CD4-positive, alpha-beta T cell treated with Interleukin-6 for 4 hours (primary cell): ENCODE results near the gene CSTF1.

Experiments used
- DNase-seq: peaks from one replicate; pipeline ENCODE4 v3.0.0-alpha.2; 2020; ENCODE audit warnings: mixed read lengths

CSTF1 gene

GRCh38 chr20:56430461-56430860, 38.0 kb downstream of the CSTF1 start:
- DNase-seq, result no peak

- DNase-seq, result no peak
These were observed 38.5 kb downstream of the CSTF1 start for GRCh38 chr20:56430957-56431356.

GRCh38 chr20:56431471-56431870, 39.0 kb downstream of the CSTF1 start:
- DNase-seq, result no peak

- DNase-seq, result no peak
These were observed 40.9 kb downstream of the CSTF1 start for GRCh38 chr20:56433221-56433879.

- no peak for DNase-seq
These were observed 41.4 kb downstream of the CSTF1 start for GRCh38 chr20:56433880-56434255.

GRCh38 chr20:56437196-56437960, 44.9 kb downstream of the CSTF1 start:
- no peak for DNase-seq

- DNase-seq, result no peak
These were observed 45.8 kb downstream of the CSTF1 start for GRCh38 chr20:56438284-56438683.

- DNase-seq, result peak; percentile 37
These were observed 47.4 kb downstream of the CSTF1 start for GRCh38 chr20:56439771-56440291.

- peak; percentile 60 for DNase-seq
These were observed 48.0 kb downstream of the CSTF1 start for GRCh38 chr20:56440346-56441007.

GRCh38 chr20:56442389-56443365, 50.2 kb downstream of the CSTF1 start:
- DNase-seq, result no peak

GRCh38 chr20:56443654-56444540, 51.5 kb downstream of the CSTF1 start:
- no peak for DNase-seq

- no peak for DNase-seq
These were observed 52.7 kb downstream of the CSTF1 start for GRCh38 chr20:56445130-56445529.

- DNase-seq, result no peak
These were observed 53.1 kb downstream of the CSTF1 start for GRCh38 chr20:56445540-56445939.

GRCh38 chr20:56447227-56447626, 54.8 kb downstream of the CSTF1 start:
- DNase-seq, result no peak

GRCh38 chr20:56449459-56449858, 57.0 kb downstream of the CSTF1 start:
- DNase-seq, result no peak

- DNase-seq, result no peak
These were observed 58.8 kb downstream of the CSTF1 start for GRCh38 chr20:56451056-56451765.

- no peak for DNase-seq
These were observed 60.9 kb downstream of the CSTF1 start for GRCh38 chr20:56453352-56453751.

- no peak for DNase-seq
These were observed 62.3 kb downstream of the CSTF1 start for GRCh38 chr20:56454754-56455153.
